ENCODE data around the gene MYO9B.

DNA sequence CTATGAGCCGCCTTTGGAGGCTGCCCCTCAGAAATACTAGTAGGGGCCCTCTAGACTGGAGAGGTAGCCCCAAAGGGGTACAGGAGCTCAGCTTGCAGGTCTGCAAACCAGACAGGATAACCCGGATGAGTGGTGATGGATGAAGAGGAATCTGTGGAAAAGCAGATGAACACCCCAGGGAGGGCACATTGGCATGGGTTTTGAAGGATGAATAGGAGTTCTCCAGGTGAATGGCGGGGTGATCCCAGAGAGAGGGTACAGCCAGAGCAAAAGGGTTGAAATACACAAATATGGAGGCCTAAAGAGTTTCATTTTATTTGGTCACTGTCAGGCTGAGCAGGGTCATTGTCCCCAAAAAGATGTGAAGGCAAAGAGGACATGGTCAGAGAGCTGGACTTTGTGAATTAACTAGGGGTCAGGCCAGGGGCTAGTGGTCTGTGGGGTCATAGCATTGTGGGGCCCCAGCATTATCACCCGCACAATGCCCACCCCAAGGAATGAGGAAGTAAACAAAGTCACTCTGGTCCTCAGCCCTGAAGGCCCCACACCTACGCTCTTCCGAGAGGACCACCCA lies 165.3 kb downstream of the MYO9B start:
- TF ChIP-seq CTCF (IDR thresholded peaks at IDR 0.05 in 2 of 3, conservative IDR thresholded peaks at IDR 0.05 in 1 of 3; ENCODE audit: borderline replicate concordance in 1 of 3, insufficient read depth in 1 of 3, low read depth in 2 of 3, low read length in 2 of 3) (no peak), EZH2 (IDR thresholded peaks at IDR 0.05) (no peak), POLR2A (IDR thresholded peaks at IDR 0.05; ENCODE audit: borderline replicate concordance, extremely low read depth, insufficient read depth, insufficient read length) (no peak), ZFX (IDR thresholded peaks at IDR 0.05) (no peak), REST (IDR thresholded peaks at IDR 0.05; ENCODE audit: low read depth) (no peak), EGR1 (IDR thresholded peaks at IDR 0.05; ENCODE audit: low read depth) (no peak), YY1 (IDR thresholded peaks at IDR 0.05; ENCODE audit: extremely low read depth, insufficient replicate concordance, low read depth, low read length) (no peak), SP1 (IDR thresholded peaks at IDR 0.05; ENCODE audit: low read depth) (no peak), POLR2AphosphoS5 (IDR thresholded peaks at IDR 0.05; ENCODE audit: low read depth, low read length) (no peak), CEBPB (IDR thresholded peaks at IDR 0.05; ENCODE audit: low read depth) (no peak), JUND (IDR thresholded peaks at IDR 0.05) (no peak), ELF1 (IDR thresholded peaks at IDR 0.05; ENCODE audit: borderline replicate concordance, low read depth) (no peak), SIN3A (IDR thresholded peaks at IDR 0.05; ENCODE audit: low read depth) (no peak)

All from HCT116 (cell line).